HG03354 (cell line): ENCODE data around the gene CFAP299.
"Not testable (repeated sequence)": the region's sequence is repeated elsewhere in the genome, so short reads cannot be mapped to it uniquely, and the experiment has no call there.

Experiments used
- ATAC-seq: cut with Tn5 transposase; IDR thresholded peaks from one replicate; pipeline ENCODE4 v1.9.1; 2021; ENCODE audit warnings: mild to moderate bottlenecking; ENCODE audit not compliant: unreplicated experiment, poor library complexity, severe bottlenecking

The CFAP299 gene

DNA sequence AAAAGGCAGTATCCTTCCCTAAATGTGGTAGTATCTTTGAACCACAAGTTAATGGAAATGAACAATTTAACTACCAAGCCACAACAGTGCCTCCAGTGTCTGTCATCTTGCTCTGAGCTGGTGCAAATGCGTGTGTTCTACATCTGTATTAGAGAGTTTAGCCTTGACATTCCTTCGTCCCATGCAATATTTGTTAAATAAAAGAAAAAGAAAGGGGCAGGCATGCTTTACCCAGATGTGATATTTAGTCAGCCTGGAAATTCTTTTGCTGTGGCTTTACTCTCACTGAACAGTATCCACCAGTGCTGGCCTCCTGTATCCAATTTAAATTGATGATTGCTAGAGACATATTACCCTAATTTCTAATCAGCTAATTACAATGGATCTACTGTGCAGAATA, 310.5 kb downstream of the CFAP299 start:
- ATAC-seq = no peak

DNA sequence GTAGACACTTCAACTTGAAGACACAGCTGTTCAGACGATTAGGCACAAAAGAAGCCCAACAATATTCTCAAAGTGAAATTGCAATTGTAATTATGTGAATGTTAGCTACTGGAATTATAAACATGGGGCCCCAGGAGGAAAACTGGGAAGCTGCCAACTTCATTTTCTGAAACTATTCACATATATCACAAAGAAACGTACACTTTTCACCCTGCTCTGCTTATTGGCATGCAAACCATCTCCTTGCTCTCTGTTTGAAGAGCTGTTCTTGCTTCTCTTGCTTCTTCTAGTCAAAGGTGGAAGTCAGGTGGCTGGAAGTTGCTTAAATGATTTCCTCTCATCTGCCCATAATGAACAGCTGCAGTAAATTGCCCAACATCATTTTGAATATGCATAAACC, 320.1 kb downstream of the CFAP299 start:
- ATAC-seq = no peak

DNA sequence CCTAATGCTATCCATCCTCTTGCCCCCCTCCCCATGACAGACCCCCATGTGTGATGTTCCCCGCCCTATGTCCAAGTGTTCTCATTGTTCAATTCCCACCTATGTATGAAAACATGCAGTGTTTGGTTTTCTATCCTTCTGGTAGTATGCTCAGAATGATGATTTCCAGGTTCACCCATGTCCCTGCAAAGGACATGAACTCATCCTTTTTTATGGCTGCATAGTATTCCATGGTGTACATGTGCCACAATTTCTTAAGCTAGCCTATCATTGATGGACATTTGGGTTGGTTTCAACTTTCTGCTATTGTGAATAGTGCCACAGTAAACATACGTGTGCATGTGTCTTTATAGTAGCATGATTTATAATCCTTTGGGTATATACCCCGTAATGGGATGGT, 334.6 kb downstream of the CFAP299 start:
- ATAC-seq = not testable (repeated sequence)

DNA sequence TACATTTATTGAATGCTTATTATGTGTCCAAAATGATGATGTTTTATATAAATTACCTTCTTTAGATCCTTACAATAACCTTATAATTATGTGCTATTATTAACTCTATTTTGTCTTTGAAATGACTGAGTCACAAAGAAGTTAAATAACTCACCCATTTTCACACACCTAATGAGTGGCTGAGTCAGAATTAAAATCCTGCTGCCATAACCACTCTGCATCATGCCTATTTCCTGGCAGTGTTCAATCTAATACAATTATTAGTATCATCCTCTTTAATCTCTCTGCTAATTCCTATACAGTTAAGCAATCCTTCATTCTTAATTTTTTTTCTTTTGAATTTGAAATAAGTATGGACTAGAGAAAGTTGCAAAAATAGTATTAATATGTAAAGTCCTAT, 342.9 kb downstream of the CFAP299 start:
- no peak for ATAC-seq

DNA sequence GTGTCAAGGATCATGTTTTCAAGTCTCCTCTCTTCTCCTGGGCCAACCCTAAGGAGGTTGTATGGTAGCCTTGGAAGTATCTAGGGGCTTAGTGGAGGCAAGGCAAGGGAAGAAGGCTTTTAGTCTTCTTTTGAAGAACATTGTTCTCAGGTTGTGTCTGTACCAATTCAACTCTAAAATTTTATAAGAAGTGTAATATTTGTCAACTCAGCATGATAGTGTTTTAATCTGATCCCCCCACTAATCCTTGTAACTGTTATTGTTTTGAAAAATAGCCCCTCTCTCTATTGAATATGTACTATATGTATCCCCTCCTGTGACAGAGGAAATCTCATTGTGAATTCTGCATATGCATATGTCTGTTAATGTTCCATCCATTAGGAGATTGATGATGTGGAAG, 345.4 kb downstream of the CFAP299 start:
- no peak for ATAC-seq

DNA sequence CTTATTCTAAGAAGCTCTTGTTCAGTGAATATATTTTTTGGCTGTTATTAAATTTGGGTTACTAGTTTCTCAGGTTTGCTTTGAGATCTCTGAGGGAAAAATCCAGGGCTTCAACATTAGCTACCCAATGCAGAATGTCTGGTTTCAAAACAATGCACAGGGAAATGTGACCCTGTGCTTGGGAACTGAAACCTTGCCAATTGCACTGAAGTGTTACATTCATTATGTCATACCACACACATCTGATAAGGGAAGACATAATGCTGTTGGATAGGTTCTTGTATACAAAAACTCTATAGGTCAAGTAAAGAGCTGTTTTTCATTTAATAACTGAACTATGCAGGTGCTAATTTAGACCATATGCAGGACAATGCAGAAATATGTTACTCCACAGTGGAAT, 349.7 kb downstream of the CFAP299 start:
- no peak for ATAC-seq

DNA sequence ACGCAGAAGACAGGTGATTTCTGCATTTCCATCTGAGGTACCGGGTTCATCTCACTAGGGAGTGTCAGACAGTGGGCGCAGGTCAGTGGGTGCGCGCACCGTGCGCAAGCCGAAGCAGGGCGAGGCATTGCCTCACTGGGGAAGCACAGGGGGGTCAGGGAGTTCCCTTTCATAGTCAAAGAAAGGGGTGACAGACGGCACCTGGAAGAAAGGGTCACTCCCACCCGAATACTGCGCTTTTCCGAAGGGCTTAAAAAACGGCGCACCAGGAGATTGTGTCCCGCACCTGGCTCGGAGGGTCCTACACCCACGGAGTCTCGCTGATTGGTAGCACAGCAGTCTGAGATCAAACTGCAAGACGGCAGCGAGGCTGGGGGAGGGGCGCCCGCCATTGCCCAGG, 352.2 kb downstream of the CFAP299 start:
- ATAC-seq = not testable (repeated sequence)

DNA sequence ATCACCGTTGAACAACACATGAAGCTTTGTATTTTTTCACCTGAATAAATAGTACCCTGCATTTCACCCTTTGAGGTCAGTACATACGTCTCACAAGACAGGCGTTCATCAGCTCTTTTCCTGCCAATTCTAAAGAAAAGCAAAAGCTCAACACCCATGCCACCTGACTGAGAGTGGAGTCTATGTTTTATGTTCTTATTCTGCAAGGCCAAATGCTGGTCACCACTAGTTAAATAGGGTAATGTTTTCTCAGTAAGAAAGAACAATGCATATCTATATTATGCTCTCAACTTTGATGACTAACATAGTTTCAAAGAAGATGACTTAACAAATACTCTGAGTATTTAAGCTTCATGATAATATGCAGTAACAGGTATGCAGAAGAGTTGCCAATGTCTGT, 358.6 kb downstream of the CFAP299 start:
- no peak for ATAC-seq

DNA sequence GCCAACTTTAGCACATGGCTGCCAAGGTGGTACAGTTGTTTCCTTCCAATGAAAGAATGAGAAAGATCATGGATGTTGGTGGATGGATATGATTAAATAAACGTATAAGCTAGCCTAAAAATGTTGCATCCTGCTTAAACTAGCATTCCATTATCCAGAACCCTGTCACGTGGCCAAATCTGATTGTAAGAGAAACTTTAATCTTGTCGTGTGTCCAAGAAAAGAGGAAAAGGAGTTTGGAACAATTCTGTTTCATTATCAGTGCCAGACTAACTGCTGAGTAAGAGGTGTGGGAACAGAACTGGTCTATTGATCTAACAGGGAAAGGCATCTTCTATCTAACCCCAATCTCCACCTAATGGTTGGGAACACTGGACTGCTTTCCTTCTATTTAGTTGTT, 369.8 kb downstream of the CFAP299 start:
- ATAC-seq = no peak

DNA sequence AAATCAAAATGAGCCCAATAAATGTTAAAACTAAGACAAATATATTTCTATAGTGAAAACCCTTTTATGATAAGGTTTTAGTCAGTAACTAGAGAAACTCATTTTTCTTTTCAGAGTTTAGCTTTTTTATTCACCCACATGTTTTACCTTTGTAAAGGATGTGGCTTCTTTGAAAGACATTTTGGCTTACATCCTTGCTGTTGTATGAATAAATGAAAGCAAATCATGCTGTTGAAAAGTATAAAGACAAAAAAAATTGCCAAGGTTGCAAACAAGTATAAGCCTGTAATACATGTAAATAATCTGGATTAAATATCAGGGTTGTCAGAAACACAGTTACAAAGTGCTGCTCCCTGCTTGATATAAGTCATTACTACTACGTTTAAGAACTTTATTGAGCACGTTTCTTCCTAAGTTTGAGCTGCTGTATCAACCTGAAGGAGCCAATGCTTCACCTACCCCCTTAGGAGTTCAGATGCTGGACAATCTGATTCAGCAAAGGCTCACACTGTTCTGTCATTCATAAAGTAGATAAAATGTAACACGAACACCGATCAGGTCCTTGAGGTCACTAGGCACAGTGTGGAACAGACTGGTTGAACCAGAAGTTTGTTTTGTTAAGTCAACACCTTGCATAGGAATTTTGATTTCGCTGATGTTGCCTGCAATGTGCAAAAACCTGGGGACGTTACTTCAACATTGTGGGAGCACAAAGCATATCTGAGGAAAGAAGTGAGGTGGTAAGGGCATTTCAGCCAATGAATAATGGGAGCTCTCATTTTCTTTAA, 373.7 kb downstream of the CFAP299 start:
- ATAC-seq = no peak

DNA sequence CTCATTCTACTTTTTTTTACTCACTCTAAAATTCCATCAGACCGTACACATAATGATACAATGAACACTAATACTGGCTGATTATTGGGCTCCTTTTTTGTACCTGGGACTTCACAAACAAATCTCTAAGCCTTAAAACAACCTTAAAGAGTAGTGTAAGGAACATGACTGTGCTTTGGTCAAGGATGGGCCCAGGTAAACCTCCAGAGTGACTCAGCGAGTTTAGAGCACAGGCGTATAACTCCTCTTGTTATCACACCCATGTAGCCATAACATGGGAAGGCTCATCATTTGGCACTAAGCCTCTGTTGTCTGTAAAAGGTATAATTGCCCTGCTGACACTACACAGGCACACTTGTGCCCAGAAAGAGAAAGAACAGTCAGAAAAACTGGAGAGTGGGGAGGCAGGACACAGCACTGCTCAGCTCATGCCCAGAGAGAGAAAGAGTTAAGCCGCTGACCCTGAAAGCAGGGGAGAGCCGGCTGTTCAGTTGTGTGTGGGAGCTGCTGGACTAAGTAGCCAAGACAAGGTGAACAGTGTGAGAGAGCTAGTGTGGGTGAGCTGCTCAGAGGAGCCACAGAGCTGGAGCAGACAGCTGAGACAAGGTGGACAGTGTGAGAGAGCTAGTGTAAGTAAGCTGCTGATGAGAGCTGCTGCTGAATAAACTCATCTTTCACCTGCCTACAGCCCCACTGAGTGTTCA, 375.4 kb downstream of the CFAP299 start:
- no peak for ATAC-seq

DNA sequence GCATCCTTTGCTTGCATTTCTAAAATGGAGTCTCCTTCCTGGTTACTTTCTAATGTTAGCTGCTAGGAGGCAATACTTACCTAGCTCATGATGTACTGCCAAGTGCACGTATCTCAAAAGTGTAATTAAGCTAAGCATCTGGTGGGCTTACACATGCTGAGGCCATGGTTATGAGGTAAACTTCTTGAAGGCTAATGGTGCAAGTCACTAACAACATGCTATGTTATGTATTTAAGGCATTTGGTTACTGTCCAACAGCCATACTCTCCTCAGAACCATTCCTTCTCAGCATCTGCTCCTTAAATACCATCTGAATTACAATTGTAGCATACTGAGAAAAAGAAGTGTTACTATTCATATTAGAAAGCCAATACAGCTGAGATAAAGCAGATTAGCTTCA, 376.4 kb downstream of the CFAP299 start:
- ATAC-seq = no peak

DNA sequence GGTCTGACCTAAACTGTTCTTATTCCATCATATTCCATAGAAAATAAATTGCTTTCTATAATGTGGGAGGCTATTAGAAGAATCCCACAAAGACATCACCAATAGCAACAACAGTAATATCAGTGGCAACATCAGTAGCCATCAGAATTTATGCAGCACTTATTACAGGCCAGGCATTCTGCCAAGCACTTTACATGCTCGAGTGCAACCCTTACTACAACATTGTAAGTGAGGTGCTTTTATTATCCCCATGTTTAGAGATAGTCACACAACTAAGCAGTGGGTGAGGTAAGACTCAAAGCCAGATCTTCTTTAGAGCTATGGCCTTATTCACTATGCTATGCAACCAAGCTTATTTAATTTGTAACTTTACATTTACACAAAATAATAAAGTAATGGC, 377.9 kb downstream of the CFAP299 start:
- no peak for ATAC-seq

DNA sequence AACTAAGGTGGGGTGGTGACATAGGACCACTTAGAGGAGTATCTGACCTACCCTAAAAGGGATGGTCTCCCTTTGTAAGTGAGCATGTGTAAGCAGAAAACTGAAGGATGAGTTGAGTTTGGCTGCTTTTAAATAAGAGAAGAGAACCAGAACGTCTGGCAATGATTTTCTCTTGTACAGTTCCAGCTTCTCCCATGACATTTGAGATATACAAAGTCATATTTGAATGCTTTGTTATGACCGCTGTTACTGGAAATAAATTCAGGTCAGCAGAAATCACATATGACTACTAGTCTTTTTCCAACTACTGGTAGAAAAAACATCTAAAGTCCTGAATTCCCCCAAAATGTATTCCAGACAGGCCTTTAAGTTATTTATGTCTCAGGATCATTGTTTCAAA, 381.7 kb downstream of the CFAP299 start:
- ATAC-seq = no peak

DNA sequence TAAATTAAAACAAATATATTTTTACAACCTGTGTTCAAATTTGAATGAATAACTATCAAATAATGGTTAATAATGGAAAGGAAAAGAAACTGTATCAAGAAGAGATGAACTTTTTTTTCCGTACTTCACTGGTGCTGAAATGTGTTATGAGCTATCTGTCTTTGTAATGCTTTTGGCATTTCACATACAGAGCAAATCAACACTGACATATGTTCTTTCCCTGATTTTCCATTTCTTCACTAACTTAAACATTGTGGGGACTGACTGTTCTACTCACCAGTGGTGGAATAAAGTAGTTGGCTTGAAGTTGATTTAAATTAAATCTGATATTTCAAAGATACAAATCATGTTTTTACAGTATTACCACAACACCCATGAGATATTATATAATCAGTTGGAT, 390.9 kb downstream of the CFAP299 start:
- ATAC-seq = no peak

DNA sequence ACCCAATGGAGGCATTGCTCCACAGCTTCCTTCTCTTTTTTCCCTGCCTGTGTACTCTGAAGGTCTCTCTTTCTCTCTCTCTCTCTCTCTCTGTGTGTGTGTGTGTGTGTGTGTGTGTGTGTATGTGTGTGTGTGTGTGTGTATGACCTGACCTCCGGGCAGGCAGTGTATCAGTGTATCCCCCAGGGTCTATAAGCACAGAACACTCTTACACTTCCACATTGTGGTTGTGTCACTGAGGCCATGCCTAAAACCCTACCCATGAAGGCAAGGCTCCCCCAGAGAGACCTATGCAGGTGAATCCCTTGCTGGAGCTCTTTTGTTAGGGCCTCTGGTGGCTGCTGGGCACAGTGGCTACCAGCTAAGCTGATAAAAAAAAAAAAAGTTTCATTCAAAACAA, 394.6 kb downstream of the CFAP299 start:
- ATAC-seq = no peak

DNA sequence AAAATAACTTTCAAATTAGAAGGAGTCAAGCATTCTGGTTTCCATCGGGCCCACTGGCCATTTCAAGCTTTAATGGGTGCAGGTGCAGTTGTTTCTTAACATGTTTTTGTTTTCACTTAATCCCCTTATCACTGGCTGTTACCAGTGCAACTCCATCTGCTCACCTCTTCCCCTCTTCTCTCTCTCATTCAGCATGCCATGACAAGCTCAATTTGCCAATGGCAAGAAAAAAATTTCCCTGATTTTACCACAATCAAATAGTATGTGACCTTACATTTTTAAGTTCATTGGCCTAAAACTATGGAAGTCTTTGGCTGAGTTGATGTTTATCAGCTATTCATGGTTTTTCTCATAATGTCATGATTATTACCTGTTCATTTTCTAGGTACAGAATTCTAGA, 395.9 kb downstream of the CFAP299 start:
- ATAC-seq = no peak

DNA sequence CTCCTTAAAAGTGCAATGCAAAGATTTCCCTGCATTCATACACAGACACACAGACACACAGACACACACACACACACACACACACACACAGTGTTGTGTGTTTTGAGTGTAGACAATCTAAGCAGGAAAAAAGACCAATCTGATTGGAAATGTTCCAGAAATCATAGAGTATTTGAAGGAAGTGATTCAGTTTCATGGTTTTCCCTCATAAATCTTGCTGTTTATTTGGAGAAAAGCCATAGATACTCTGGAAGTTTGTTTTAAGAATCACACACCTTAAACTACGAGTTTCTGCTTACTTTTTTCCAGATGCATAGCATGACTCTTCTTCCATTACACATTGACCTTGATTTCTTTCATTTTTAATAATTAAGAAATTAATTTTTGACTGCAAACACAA, 396.5 kb downstream of the CFAP299 start:
- no peak for ATAC-seq

DNA sequence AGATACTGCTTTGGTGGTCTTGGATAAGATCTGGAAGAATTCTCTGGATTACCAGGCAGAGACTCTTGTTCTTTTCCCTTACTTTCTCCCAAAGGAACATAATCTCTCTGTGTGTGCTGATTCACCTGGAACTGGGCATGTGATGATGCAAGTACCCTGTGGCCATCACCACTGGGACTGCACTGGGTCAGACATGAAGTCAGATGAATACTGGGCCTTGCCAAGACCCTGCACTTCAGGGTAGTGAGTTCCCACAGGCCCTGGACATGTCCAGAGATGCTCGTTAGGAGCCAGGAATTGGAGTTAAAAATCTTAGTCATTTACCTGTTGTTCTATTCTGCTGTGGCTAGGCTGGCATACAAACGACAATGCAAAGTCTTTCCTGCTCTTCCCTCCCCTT, 404.8 kb downstream of the CFAP299 start:
- no peak for ATAC-seq

DNA sequence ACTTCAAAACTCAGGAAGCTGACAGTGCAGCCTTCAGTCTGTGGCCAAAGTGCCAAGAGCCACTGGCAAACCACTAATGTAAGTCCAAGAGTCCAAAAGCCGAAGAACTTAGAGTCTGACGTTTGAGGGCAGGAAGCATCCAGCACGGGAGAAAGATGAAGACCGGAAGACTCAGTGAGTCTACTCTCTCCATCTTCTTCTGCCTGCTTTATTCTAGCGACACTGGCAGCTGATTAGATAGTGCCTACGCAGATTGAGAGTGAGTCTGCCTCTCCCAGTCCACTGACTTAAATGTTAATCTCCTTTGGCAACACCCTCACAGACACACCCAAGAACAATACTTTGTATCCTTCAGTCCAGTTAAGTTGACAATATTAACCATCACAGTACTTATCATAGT, 414.0 kb downstream of the CFAP299 start:
- not testable (repeated sequence) for ATAC-seq

DNA sequence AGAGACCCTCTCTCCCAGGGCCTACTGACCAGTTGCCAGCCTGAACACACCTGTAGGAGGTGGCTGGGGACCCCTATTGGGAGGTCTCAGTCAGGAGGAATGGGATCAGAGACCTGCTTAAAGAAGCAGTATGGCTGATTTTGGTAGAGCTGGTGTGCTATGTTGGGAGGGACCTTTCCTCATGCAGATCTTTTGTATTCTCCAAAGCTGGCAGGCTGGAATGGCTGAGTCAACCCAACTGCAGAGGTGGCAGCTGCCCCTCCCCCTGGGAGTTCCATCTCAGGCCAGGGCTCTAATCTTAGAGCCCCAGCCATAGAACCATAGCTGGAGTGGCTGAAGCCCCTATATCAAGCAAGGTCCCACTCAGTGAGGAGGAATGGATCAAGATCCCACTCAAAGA, 415.7 kb downstream of the CFAP299 start:
- no peak for ATAC-seq
